ENCODE results near the gene TAOK1. TPM values are rescaled to one million over a fixed set of nuclear protein-coding genes. Genes with fewer than 3 reads are reported as not detected.

TAOK1 gene
- total and polyA plus RNA-seq, 2 of the 13 experiments (the other 11 are each of a cell fraction or from before 2014, with no cell fraction given) = 14.1 to 23.0 TPM

DNA sequence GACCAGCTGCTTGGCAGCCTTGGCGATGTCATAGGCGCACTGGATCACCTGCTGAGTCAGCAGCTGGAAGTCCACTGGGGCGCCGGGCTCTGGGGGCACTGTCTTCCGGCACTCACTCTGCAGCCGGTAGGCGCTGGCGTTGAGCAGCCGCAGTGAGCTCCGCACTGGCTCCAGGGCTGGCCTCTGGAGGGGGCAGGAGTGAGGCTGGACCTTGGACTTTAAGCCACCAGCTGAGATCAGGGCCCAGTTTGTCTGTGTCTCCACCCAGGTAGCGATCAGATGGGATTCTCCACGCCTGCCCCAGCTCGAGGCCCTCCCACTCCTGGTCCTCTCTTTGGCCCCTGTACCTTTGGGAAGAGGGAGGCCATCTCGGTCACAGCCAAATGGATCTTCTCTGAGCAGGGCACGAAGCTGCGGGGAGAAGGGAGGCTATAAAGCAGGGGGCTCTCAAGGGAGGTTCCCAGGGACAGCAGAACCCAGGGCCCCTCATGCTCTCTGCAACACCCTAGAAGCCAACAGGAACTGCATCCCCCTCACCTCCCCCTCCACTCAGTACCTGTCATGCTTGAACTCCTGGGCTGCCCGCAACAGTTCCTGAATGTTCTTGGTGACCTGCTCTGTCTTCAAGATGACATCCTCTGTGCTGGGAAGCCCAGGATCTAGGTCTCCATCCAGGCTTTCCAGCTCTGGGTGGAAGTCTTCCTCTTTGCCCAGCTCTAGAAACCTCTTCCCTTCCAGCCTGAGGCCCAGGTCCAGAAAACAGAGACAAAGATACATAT is 184.8 kb downstream of the TAOK1 start (continued):
- TF ChIP-seq, protein P1, sequence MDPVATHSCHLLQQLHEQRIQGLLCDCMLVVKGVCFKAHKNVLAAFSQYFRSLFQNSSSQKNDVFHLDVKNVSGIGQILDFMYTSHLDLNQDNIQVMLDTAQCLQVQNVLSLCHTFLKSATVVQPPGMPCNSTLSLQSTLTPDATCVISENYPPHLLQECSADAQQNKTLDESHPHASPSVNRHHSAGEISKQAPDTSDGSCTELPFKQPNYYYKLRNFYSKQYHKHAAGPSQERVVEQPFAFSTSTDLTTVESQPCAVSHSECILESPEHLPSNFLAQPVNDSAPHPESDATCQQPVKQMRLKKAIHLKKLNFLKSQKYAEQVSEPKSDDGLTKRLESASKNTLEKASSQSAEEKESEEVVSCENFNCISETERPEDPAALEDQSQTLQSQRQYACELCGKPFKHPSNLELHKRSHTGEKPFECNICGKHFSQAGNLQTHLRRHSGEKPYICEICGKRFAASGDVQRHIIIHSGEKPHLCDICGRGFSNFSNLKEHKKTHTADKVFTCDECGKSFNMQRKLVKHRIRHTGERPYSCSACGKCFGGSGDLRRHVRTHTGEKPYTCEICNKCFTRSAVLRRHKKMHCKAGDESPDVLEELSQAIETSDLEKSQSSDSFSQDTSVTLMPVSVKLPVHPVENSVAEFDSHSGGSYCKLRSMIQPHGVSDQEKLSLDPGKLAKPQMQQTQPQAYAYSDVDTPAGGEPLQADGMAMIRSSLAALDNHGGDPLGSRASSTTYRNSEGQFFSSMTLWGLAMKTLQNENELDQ (CRISPR knock-in tag; IDR thresholded peaks at IDR 0.05; ENCODE audit: borderline replicate concordance) = no peak
- TF ChIP-seq XRCC5 (optimal IDR thresholded peaks at IDR 0.05; ENCODE audit: low read length) = peak; percentile 81
- TF ChIP-seq NCOR1 (IDR thresholded peaks at IDR 0.05; ENCODE audit: borderline replicate concordance, low read length) = peak; percentile 85; the same call in 1 of the 2 replicates
- TF ChIP-seq U2AF1 (optimal IDR thresholded peaks at IDR 0.05; ENCODE audit: low read depth, low read length) = no peak
- no peak for TF ChIP-seq ZSCAN20 (CRISPR knock-in tag; IDR thresholded peaks at IDR 0.05; ENCODE audit: borderline replicate concordance)
- TF ChIP-seq RAD51 (IDR thresholded peaks at IDR 0.05; ENCODE audit: borderline replicate concordance) = no peak
- TF ChIP-seq NBN (conservative IDR thresholded peaks at IDR 0.05) = no peak
- TF ChIP-seq MYC (CRISPR knock-in tag; IDR thresholded peaks at IDR 0.05; ENCODE audit: borderline replicate concordance) = peak; percentile 53; the same call in 1 of the 2 replicates
- 0 out of 2 replicates have a peak, but pooled peaks have one; percentile 41 for TF ChIP-seq SMAD3 (CRISPR knock-in tag; IDR thresholded peaks at IDR 0.05)
- 0 out of 2 replicates have a peak, but pooled peaks have one; percentile 43 for TF ChIP-seq ARID2 (CRISPR knock-in tag; IDR thresholded peaks at IDR 0.05; ENCODE audit: borderline replicate concordance)
- TF ChIP-seq, protein P2, sequence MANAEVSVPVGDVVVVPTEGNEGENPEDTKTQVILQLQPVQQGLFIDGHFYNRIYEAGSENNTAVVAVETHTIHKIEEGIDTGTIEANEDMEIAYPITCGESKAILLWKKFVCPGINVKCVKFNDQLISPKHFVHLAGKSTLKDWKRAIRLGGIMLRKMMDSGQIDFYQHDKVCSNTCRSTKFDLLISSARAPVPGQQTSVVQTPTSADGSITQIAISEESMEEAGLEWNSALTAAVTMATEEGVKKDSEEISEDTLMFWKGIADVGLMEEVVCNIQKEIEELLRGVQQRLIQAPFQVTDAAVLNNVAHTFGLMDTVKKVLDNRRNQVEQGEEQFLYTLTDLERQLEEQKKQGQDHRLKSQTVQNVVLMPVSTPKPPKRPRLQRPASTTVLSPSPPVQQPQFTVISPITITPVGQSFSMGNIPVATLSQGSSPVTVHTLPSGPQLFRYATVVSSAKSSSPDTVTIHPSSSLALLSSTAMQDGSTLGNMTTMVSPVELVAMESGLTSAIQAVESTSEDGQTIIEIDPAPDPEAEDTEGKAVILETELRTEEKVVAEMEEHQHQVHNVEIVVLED (CRISPR knock-in tag; IDR thresholded peaks at IDR 0.05; ENCODE audit: borderline replicate concordance) = peak; percentile 59; the same call in 1 of the 2 replicates
- no peak for TF ChIP-seq HOXA7 (CRISPR knock-in tag; IDR thresholded peaks at IDR 0.05)
- TF ChIP-seq, protein P3, sequence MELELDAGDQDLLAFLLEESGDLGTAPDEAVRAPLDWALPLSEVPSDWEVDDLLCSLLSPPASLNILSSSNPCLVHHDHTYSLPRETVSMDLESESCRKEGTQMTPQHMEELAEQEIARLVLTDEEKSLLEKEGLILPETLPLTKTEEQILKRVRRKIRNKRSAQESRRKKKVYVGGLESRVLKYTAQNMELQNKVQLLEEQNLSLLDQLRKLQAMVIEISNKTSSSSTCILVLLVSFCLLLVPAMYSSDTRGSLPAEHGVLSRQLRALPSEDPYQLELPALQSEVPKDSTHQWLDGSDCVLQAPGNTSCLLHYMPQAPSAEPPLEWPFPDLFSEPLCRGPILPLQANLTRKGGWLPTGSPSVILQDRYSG (CRISPR knock-in tag; IDR thresholded peaks at IDR 0.05) = no peak
- no peak for TF ChIP-seq ZNF816 (CRISPR knock-in tag; IDR thresholded peaks at IDR 0.05; ENCODE audit: borderline replicate concordance)
- 0 out of 2 replicates have a peak, but pooled peaks have one; percentile 12 for TF ChIP-seq ZNF878 (CRISPR knock-in tag; IDR thresholded peaks at IDR 0.05)
- 0 out of 2 replicates have a peak, but pooled peaks have one; percentile 20 for TF ChIP-seq GABPA (IDR thresholded peaks at IDR 0.05; ENCODE audit: low read depth, low read length)
- TF ChIP-seq GABPA (CRISPR knock-in tag; IDR thresholded peaks at IDR 0.05; ENCODE audit: low read depth) = peak; percentile 74
- no peak for TF ChIP-seq SP140L (CRISPR knock-in tag; IDR thresholded peaks at IDR 0.05; ENCODE audit: borderline replicate concordance)
- peak; percentile 27 for TF ChIP-seq RBM39 (IDR thresholded peaks at IDR 0.05; ENCODE audit: low read depth, low read length, poor library complexity, severe bottlenecking)
- peak; percentile 69; the same call in 1 of the 2 replicates for TF ChIP-seq ETV5 (CRISPR knock-in tag; IDR thresholded peaks at IDR 0.05; ENCODE audit: borderline replicate concordance)
- TF ChIP-seq FOXA3 (CRISPR knock-in tag; IDR thresholded peaks at IDR 0.05) = peak; percentile 26; the same call in 1 of the 2 replicates
- no peak for TF ChIP-seq SMAD9 (CRISPR knock-in tag; IDR thresholded peaks at IDR 0.05)
- TF ChIP-seq EHMT2 (IDR thresholded peaks at IDR 0.05; ENCODE audit: borderline replicate concordance, low read depth, low read length) = no peak
- TF ChIP-seq SRF (IDR thresholded peaks at IDR 0.05; ENCODE audit: low read depth, low read length) = no peak
- peak; percentile 73 for TF ChIP-seq KAT8 (CRISPR knock-in tag; IDR thresholded peaks at IDR 0.05)

Data from HepG2 (cell line).